B cell (primary cell): ENCODE results near the gene LMO1.

Source experiments
- EZH2 ChIP-seq: IDR thresholded peaks from 2 replicates; pipeline ENCODE4 v1.6.1; 2012; ENCODE audit warnings: borderline replicate concordance, low read depth, mild to moderate bottlenecking, moderate library complexity, low read length; ENCODE audit not compliant: insufficient read depth, poor library complexity, severe bottlenecking
- TF ChIP-seq, protein P1 (sequence below): fragments of 200-600 bp; IDR thresholded peaks from one replicate; pipeline ENCODE4 v1.8.0; 2022; ENCODE audit warnings: antibody characterized with exemption, mild to moderate bottlenecking

DNA sequence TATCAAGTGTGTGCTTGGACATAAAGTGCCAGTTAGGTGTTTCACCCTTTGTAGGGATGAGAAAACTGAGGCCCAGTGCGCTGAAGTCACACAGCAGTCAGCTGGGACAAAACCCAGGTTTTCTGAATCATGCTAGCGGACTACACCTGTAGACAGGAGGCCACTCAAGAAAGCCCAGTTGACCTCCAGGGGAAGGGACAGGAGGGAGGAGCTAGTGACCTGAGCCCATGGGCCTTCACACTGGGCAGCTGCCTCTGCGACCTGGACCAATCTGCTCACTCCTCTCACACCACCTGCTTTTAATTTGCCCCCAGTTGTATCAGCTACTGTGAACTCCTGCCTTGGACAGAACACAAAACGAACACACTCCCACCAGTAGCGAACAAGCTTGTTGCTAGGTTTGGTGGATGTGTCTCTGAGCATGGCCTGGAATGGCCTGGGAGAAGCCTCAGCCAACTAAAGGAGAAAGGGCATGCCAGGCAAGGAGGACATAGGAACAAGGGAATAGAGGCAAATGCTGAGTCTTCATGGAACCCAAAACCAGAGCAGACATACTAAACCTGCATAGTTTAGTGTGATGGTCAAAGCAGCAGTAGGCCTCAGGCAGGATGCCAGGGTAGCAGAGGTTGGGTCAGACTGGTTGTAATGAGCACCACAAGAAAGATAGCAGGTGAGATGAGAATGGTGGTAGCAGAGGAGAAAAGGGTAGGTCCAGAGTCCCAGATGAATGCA lies 7.2 kb downstream of the LMO1 start:
- TF ChIP-seq EZH2: no peak
- TF ChIP-seq, protein P1, sequence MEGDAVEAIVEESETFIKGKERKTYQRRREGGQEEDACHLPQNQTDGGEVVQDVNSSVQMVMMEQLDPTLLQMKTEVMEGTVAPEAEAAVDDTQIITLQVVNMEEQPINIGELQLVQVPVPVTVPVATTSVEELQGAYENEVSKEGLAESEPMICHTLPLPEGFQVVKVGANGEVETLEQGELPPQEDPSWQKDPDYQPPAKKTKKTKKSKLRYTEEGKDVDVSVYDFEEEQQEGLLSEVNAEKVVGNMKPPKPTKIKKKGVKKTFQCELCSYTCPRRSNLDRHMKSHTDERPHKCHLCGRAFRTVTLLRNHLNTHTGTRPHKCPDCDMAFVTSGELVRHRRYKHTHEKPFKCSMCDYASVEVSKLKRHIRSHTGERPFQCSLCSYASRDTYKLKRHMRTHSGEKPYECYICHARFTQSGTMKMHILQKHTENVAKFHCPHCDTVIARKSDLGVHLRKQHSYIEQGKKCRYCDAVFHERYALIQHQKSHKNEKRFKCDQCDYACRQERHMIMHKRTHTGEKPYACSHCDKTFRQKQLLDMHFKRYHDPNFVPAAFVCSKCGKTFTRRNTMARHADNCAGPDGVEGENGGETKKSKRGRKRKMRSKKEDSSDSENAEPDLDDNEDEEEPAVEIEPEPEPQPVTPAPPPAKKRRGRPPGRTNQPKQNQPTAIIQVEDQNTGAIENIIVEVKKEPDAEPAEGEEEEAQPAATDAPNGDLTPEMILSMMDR: no peak
